ENCODE measurements around the gene CFAP92. TPM values are rescaled to one million over a fixed set of nuclear protein-coding genes. Genes with fewer than 3 reads are reported as not detected.
A peak's percentile ranks its signal among the peaks of the same experiment; 100 is the strongest.

Gene CFAP92
- polyA plus RNA-seq, 1 experiment = 0.10 TPM

GRCh38 chr3:128994581-128995546 lies 988 bp upstream of the CFAP92 start:
- Histone ChIP-seq H3K27me3 (ENCODE audit: control insufficient read depth, insufficient read depth, low read length) (peaks cover 56% of the 10 kb centered on the region), H3K4me3 (ENCODE audit: low read depth, low read length) (no peak overlapping the region), H3K9me3 (ENCODE audit: control insufficient read depth, insufficient read depth, low read length) (no peaks in the 10 kb centered on the region), H3K27ac (ENCODE audit: low read depth, low read length) (no peak overlapping the region)
- DNase-seq (ENCODE audit: low read depth, low spot score) = no peak
- TF ChIP-seq CTCF (IDR thresholded peaks at IDR 0.05; ENCODE audit: low read depth, low read length) = no peak
- ChIA-PET POLR2A (interaction anchor here (0.6 kb wide), 1 partner anchor 9 kb away, joined by 4 read pairs; no protein-coding TSS in a partner anchor), CTCF (interaction anchor here (1.0 to 3.2 kb wide), 2 partner anchors 22 to 24 kb away, joined by 4 to 18 read pairs; no protein-coding TSS in a partner anchor)

- H3K27me3 ChIP-seq (ENCODE audit: control insufficient read depth, insufficient read depth, low read length) = peaks cover 51% of the 10 kb centered on the region
- ChIA-PET CTCF (interaction anchor here (0.7 to 3.2 kb wide), 3 partner anchors 23 to 251 kb away, joined by 3 to 18 read pairs (median 4); no protein-coding TSS in a partner anchor), POLR2A (interaction anchor here (0.6 kb wide), 1 partner anchor 8 kb away, joined by 4 read pairs; no protein-coding TSS in a partner anchor)
- no peak for TF ChIP-seq CTCF (IDR thresholded peaks at IDR 0.05; ENCODE audit: low read depth, low read length)
- no peaks in the 10 kb centered on the region for H3K9me3 ChIP-seq (ENCODE audit: control insufficient read depth, insufficient read depth, low read length)
- H3K4me3 ChIP-seq (ENCODE audit: low read depth, low read length) = peak overlapping the region; percentile 50
- H3K27ac ChIP-seq (ENCODE audit: low read depth, low read length) = no peak overlapping the region
- DNase-seq (ENCODE audit: low read depth, low spot score) = no peak
These were observed 267 bp upstream of the CFAP92 start for GRCh38 chr3:128994173-128994512.

- DNase-seq (ENCODE audit: low read depth, low spot score) = no peak
- ChIA-PET CTCF (interaction anchor here (3.2 kb wide), 1 partner anchor 22 kb away, joined by 18 read pairs; no protein-coding TSS in a partner anchor), POLR2A (no interaction called here)
- TF ChIP-seq CTCF (IDR thresholded peaks at IDR 0.05; ENCODE audit: low read depth, low read length) = no peak
- Histone ChIP-seq H3K9me3 (ENCODE audit: control insufficient read depth, insufficient read depth, low read length) (no peaks in the 10 kb centered on the region), H3K4me3 (ENCODE audit: low read depth, low read length) (no peak overlapping the region), H3K27me3 (ENCODE audit: control insufficient read depth, insufficient read depth, low read length) (peaks cover 41% of the 10 kb centered on the region), H3K27ac (ENCODE audit: low read depth, low read length) (no peak overlapping the region)
These were observed 883 bp downstream of the CFAP92 start for GRCh38 chr3:128992926-128993460.

- H3K27me3 ChIP-seq (ENCODE audit: control insufficient read depth, insufficient read depth, low read length) = peaks cover 33% of the 10 kb centered on the region
- H3K4me3 ChIP-seq (ENCODE audit: low read depth, low read length) = no peak overlapping the region
- H3K27ac ChIP-seq (ENCODE audit: low read depth, low read length) = no peak overlapping the region
- no peak for TF ChIP-seq CTCF (IDR thresholded peaks at IDR 0.05; ENCODE audit: low read depth, low read length)
- ChIA-PET POLR2A (no interaction called here), CTCF (no interaction called here)
- DNase-seq (ENCODE audit: low read depth, low spot score) = no peak
- no peaks in the 10 kb centered on the region for H3K9me3 ChIP-seq (ENCODE audit: control insufficient read depth, insufficient read depth, low read length)
These were observed 2.5 kb downstream of the CFAP92 start for GRCh38 chr3:128991355-128991895.

Data from AG04450 (cell line).